IMR-90 (cell line): ENCODE results near the gene C2orf92. TPM values are rescaled to one million over a fixed set of nuclear protein-coding genes. Genes with fewer than 3 reads are reported as not detected.

Experiments
- ATAC-seq: fragments of 200-7000 bp; cut with Tn5 transposase; 2 replicates; pipeline ENCODE4 v1.9.1; 2020; ENCODE audit warnings: low read depth, mild to moderate bottlenecking, moderate library complexity
- BruUV-seq: library from RNA; stranded (reverse); fragments of 400-500 nt; replicated peaks from 2 replicates; lab custom pipeline; 2021; lab: Mats Ljungman, UMichigan
- CTCF ChIA-PET: fragments of 300-600 bp; formaldehyde crosslinking; extraction: SDS; loops from one replicate; lab custom pipeline; 2021; ENCODE audit warnings: antibody characterized with exemption; lab: Yijun Ruan, JAX
- POLR2A ChIA-PET: fragments of 300-600 bp; sonication (Branson Sonifier 250); formaldehyde crosslinking; loops from one replicate; lab custom pipeline; 2022; ENCODE audit warnings: antibody characterized with exemption; ENCODE audit not compliant: unreplicated experiment; lab: Charles Lee
- DNase-seq: peaks from one replicate; pipeline ENCODE4 v3.0.0; 2013
- H2AFZ ChIP-seq: replicated peaks from 2 replicates; pipeline ENCODE3; 2013; ENCODE audit warnings: low read length, mild to moderate bottlenecking; ENCODE audit not compliant: poor library complexity
- H2AK5ac ChIP-seq: 2 replicates; pipeline ENCODE4 v1.6.1; 2013; ENCODE audit warnings: low read depth, low read length, inconsistent platforms
- H2AK9ac ChIP-seq: replicated peaks from 2 replicates; pipeline ENCODE3; 2013; ENCODE audit warnings: mild to moderate bottlenecking, low read depth, low read length, moderate library complexity; ENCODE audit not compliant: poor library complexity
- H2BK120ac ChIP-seq: 2 replicates; pipeline ENCODE4 v1.6.1; 2013; ENCODE audit warnings: low read depth, low read length, inconsistent platforms
- H2BK15ac ChIP-seq: 3 replicates; pipeline ENCODE4 v1.6.1; 2013; ENCODE audit warnings: low read depth, low read length, inconsistent platforms
- H2BK20ac ChIP-seq: 2 replicates; pipeline ENCODE4 v1.6.1; 2013; ENCODE audit warnings: low read depth, mild to moderate bottlenecking, inconsistent platforms, low read length, moderate library complexity
- H2BK5ac ChIP-seq: 2 replicates; pipeline ENCODE4 v1.6.1; 2013; ENCODE audit warnings: mild to moderate bottlenecking, low read depth, low read length, inconsistent platforms; ENCODE audit not compliant: poor library complexity, severe bottlenecking
- H3K14ac ChIP-seq: replicated peaks from 2 replicates; pipeline ENCODE4 v1.6.1; 2013; ENCODE audit warnings: low read depth, low read length, inconsistent platforms
- H3K18ac ChIP-seq: 2 replicates; pipeline ENCODE4 v1.6.1; 2013; ENCODE audit warnings: low read depth, low read length, control low read depth
- H3K23ac ChIP-seq: 2 replicates; pipeline ENCODE4 v1.6.1; 2013; ENCODE audit warnings: low read depth, low read length, inconsistent platforms
- H3K27ac ChIP-seq: 2 replicates; pipeline ENCODE4 v1.5.1; 2013; ENCODE audit warnings: mild to moderate bottlenecking, control low read depth, low read length; ENCODE audit not compliant: insufficient read depth
- H3K27me3 ChIP-seq: 2 replicates; pipeline ENCODE4 v1.6.1; 2013; ENCODE audit warnings: low read length; ENCODE audit not compliant: control insufficient read depth, insufficient read depth
- H3K36me3 ChIP-seq: 2 replicates; pipeline ENCODE4 v1.6.1; 2013; ENCODE audit warnings: low read length, mixed read lengths; ENCODE audit not compliant: control insufficient read depth, insufficient read depth
- H3K4ac ChIP-seq: 2 replicates; pipeline ENCODE4 v1.6.1; 2013; ENCODE audit warnings: low read depth, low read length, inconsistent platforms
- H3K4me1 ChIP-seq: 2 replicates; pipeline ENCODE4 v1.6.1; 2013; ENCODE audit warnings: low read length, mixed read lengths; ENCODE audit not compliant: control insufficient read depth, insufficient read depth
- H3K4me2 ChIP-seq: 2 replicates; pipeline ENCODE4 v1.6.1; 2013; ENCODE audit warnings: low read depth, mild to moderate bottlenecking, control low read depth, low read length, moderate library complexity
- H3K4me3 ChIP-seq: 2 replicates; pipeline ENCODE4 v1.5.1; 2013; ENCODE audit warnings: low read depth, mild to moderate bottlenecking, control low read depth, low read length, moderate library complexity; ENCODE audit not compliant: insufficient read depth
- H3K56ac ChIP-seq: 2 replicates; pipeline ENCODE4 v1.6.1; 2013; ENCODE audit warnings: low read length, inconsistent platforms; ENCODE audit not compliant: insufficient read depth; ENCODE audit errors: extremely low read depth
- H3K79me1 ChIP-seq, 2 experiments: 2 replicates each; pipeline ENCODE4 v1.6.1; 2013; ENCODE audit warnings: low read length in 2 of 2, inconsistent platforms in 1 of 2, low read depth in 1 of 2
- H3K9ac ChIP-seq: 2 replicates; pipeline ENCODE4 v1.6.1; 2013; ENCODE audit warnings: low read depth, low read length, control low read depth
- H3K9me1 ChIP-seq: 2 replicates; pipeline ENCODE4 v1.6.1; 2013; ENCODE audit warnings: low read length, inconsistent platforms; ENCODE audit not compliant: insufficient read depth
- H3K9me3 ChIP-seq: 2 replicates; pipeline ENCODE4 v1.6.1; 2013; ENCODE audit warnings: low read length; ENCODE audit not compliant: control insufficient read depth, insufficient read depth
- H4K20me1 ChIP-seq: 2 replicates; pipeline ENCODE4 v1.6.1; 2013; ENCODE audit warnings: low read length, inconsistent platforms; ENCODE audit not compliant: insufficient read depth
- H4K5ac ChIP-seq: 2 replicates; pipeline ENCODE4 v1.6.1; 2013; ENCODE audit warnings: mild to moderate bottlenecking, low read depth, low read length, control low read depth
- H4K8ac ChIP-seq, 2 experiments: 2 replicates each; pipeline ENCODE4 v1.6.1; 2013; ENCODE audit warnings: low read depth in 2 of 2, low read length in 2 of 2, control low read depth in 1 of 2, inconsistent platforms in 1 of 2
- H4K91ac ChIP-seq: 2 replicates; pipeline ENCODE4 v1.6.1; 2013; ENCODE audit warnings: low read depth, low read length, inconsistent platforms; ENCODE audit not compliant: insufficient read depth
- BHLHE40 ChIP-seq: fragments of 150-350 bp; IDR thresholded peaks from 2 replicates; pipeline ENCODE4 v1.6.1; 2016; ENCODE audit warnings: mild to moderate bottlenecking, low read depth, low read length
- CHD1 ChIP-seq: IDR thresholded peaks from 2 replicates; pipeline ENCODE4 v1.6.1; 2012; ENCODE audit warnings: low read depth, low read length, improper control_type of control experiment
- FOS ChIP-seq: fragments of 150-350 bp; IDR thresholded peaks from 2 replicates; pipeline ENCODE4 v1.6.1; 2016; ENCODE audit warnings: low read depth, low read length
- MAFK ChIP-seq: IDR thresholded peaks from 2 replicates; pipeline ENCODE4 v1.6.1; 2012; ENCODE audit warnings: low read depth, low read length, improper control_type of control experiment
- MAZ ChIP-seq: IDR thresholded peaks from 2 replicates; pipeline ENCODE4 v1.6.1; 2012; ENCODE audit warnings: low read depth, mild to moderate bottlenecking, low read length, improper control_type of control experiment, moderate library complexity, borderline replicate concordance
- MXI1 ChIP-seq: IDR thresholded peaks from 2 replicates; pipeline ENCODE4 v1.6.1; 2012; ENCODE audit warnings: low read depth, mild to moderate bottlenecking, low read length, moderate library complexity, borderline replicate concordance
- RAD21 ChIP-seq: IDR thresholded peaks from 2 replicates; pipeline ENCODE4 v1.6.1; 2012; ENCODE audit warnings: low read length, improper control_type of control experiment
- RCOR1 ChIP-seq: IDR thresholded peaks from 2 replicates; pipeline ENCODE4 v1.6.1; 2012; ENCODE audit warnings: mild to moderate bottlenecking, low read length, improper control_type of control experiment; ENCODE audit not compliant: insufficient replicate concordance
- RFX5 ChIP-seq: IDR thresholded peaks from 2 replicates; pipeline ENCODE4 v1.8.0; 2012; ENCODE audit warnings: low read depth, mild to moderate bottlenecking, low read length, moderate library complexity
- SMC3 ChIP-seq: fragments of 150-350 bp; IDR thresholded peaks from 2 replicates; pipeline ENCODE4 v1.6.1; 2016; ENCODE audit warnings: low read depth, mild to moderate bottlenecking, antibody characterized with exemption, low read length, moderate library complexity
- WGBS, 2 experiments: methylation state at CpG; one replicate each; pipeline versions ENCODE4 v1.1.5 to v1.1.7; 2013; ENCODE audit warnings: missing lambda C conversion rate in 2 of 2; ENCODE audit not compliant: insufficient read length in 1 of 2; ENCODE audit errors: extremely low coverage in 2 of 2; 5-methylcytosine and 5-hydroxymethylcytosine counted together
- dilution Hi-C: fragments of 300-500 bp; cut with HindIII; formaldehyde crosslinking; loops from one replicate; pipeline ENCODE4 v1.14.3; 2018; ENCODE audit warnings: low sequenced_read_pairs; ENCODE audit not compliant: unreplicated experiment
- in situ Hi-C: fragments of 300-500 bp; cut with MboI; formaldehyde crosslinking; loops from 3 replicates; pipeline ENCODE4 v1.14.3; 2019; ENCODE audit warnings: low sequenced_read_pairs, inconsistent platforms, mixed read lengths
- intact Hi-C: fragments of 100-400 bp; cut with micrococcal nuclease; formaldehyde crosslinking; loops from 2 replicates; pipeline ENCODE4 v1.10.0; 2022
- polyA plus RNA-seq, 3 experiments: library from polyadenylated mRNA; depleted of rRNA; stranded (reverse); fragments of >200 nt; gene quantifications; 2 replicates each; pipeline ENCODE4 v1.2.3, GENCODE V29; 2012; ENCODE audit warnings: low replicate concordance in 1 of 3
- total RNA-seq: library from RNA; depleted of rRNA; stranded (reverse); fragments of >200 nt; gene quantifications from 2 replicates; pipeline ENCODE4 v1.2.3, GENCODE V29; 2012
- TF ChIP-seq, protein P1 (sequence below): fragments of 150-350 bp; IDR thresholded peaks from 2 replicates; pipeline ENCODE4 v1.6.1; 2017; ENCODE audit warnings: mild to moderate bottlenecking, antibody characterized with exemption, low read length, low read depth
- TF ChIP-seq, protein P2 (sequence below): fragments of 150-350 bp; IDR thresholded peaks from 2 replicates; pipeline ENCODE4 v1.6.1; 2016; ENCODE audit warnings: low read depth, mild to moderate bottlenecking, low read length, moderate library complexity, borderline replicate concordance
- TF ChIP-seq, protein P3 (sequence below): conservative IDR thresholded peaks from 2 replicates; pipeline ENCODE4 v1.5.1; 2012; ENCODE audit warnings: mild to moderate bottlenecking, low read depth, low read length, improper control_type of control experiment

Gene C2orf92
- total and polyA plus RNA-seq, 2 of the 4 experiments (the other 2 are of a cell fraction) = 0.90 to 2.5 TPM

DNA sequence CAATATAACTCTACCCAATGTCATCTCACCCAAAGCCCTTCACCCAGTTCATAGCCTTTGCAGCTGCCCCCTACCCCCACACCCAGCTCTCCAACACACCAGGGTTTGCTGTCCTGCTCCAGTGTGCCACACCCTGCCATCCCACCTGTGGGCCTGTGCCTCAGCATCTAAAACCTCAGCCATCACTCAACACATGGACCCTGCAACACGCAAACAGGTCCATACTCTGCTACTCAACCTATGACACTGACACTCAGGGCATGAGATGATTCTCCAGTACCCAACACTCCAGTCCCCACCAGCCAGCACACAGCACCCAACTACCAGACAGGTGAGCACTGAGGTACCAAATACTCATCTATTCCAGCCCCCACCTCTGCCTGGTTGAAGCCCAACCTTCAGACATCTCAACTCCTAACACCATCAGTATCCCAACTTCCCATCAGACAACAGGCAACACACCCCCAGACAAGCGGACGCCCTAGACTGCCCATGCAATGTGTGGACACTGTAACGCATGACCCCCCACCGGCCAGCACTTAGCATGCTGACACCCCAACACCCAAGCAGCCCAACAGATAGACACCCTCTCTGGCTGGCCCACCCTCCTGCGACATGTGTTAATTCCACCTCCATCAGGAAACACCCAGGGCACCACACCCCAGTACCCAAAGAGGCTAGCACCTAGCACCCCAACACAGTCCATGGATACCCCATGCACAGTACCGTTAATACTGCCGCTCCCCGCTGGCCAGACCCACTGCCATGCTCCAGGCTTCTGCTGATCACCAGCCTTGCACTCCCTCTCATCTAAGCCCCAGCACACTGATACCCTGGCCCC, 68.9 kb downstream of the C2orf92 start:
- H3K79me1 ChIP-seq = no peaks in the 10 kb centered on the region
- H3K4me2 ChIP-seq = no peak overlapping the region
- H3K4ac ChIP-seq = no peak overlapping the region
- H3K4me1 ChIP-seq = no peaks in the 10 kb centered on the region
- no peak overlapping the region for H2AK5ac ChIP-seq
- H3K23ac ChIP-seq = no peak overlapping the region
- H3K9me3 ChIP-seq = no peaks in the 10 kb centered on the region
- no peak overlapping the region for H2BK5ac ChIP-seq
- CTCF ChIA-PET = no interaction called here
- H3K56ac ChIP-seq = no peak overlapping the region
- dilution Hi-C loops (no loop called here), intact Hi-C loops (no loop called here), in situ Hi-C loops (no loop called here)
- no peak overlapping the region for H3K9ac ChIP-seq
- no peaks in the 10 kb centered on the region for H3K9me1 ChIP-seq
- no peak overlapping the region for H2AFZ ChIP-seq
- no peaks in the 10 kb centered on the region for H4K20me1 ChIP-seq
- no TSS peak for BruUV-seq
- no peak overlapping the region for H3K4me3 ChIP-seq
- POLR2A ChIA-PET = no interaction called here
- H3K18ac ChIP-seq = no peak overlapping the region
- TF ChIP-seq MAFK = no peak
- no peak for TF ChIP-seq MAZ
- no peak for TF ChIP-seq RAD21
- no peak for TF ChIP-seq FOS
- no peak for TF ChIP-seq BHLHE40
- TF ChIP-seq RCOR1 = no peak
- TF ChIP-seq, protein P1, sequence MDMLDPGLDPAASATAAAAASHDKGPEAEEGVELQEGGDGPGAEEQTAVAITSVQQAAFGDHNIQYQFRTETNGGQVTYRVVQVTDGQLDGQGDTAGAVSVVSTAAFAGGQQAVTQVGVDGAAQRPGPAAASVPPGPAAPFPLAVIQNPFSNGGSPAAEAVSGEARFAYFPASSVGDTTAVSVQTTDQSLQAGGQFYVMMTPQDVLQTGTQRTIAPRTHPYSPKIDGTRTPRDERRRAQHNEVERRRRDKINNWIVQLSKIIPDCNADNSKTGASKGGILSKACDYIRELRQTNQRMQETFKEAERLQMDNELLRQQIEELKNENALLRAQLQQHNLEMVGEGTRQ = no peak
- TF ChIP-seq, protein P2, sequence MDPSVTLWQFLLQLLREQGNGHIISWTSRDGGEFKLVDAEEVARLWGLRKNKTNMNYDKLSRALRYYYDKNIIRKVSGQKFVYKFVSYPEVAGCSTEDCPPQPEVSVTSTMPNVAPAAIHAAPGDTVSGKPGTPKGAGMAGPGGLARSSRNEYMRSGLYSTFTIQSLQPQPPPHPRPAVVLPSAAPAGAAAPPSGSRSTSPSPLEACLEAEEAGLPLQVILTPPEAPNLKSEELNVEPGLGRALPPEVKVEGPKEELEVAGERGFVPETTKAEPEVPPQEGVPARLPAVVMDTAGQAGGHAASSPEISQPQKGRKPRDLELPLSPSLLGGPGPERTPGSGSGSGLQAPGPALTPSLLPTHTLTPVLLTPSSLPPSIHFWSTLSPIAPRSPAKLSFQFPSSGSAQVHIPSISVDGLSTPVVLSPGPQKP = no peak
- no peak for TF ChIP-seq MXI1
- TF ChIP-seq, protein P3, sequence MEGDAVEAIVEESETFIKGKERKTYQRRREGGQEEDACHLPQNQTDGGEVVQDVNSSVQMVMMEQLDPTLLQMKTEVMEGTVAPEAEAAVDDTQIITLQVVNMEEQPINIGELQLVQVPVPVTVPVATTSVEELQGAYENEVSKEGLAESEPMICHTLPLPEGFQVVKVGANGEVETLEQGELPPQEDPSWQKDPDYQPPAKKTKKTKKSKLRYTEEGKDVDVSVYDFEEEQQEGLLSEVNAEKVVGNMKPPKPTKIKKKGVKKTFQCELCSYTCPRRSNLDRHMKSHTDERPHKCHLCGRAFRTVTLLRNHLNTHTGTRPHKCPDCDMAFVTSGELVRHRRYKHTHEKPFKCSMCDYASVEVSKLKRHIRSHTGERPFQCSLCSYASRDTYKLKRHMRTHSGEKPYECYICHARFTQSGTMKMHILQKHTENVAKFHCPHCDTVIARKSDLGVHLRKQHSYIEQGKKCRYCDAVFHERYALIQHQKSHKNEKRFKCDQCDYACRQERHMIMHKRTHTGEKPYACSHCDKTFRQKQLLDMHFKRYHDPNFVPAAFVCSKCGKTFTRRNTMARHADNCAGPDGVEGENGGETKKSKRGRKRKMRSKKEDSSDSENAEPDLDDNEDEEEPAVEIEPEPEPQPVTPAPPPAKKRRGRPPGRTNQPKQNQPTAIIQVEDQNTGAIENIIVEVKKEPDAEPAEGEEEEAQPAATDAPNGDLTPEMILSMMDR = no peak
- TF ChIP-seq CHD1 = no peak
- no peak for TF ChIP-seq RFX5
- no peak for TF ChIP-seq SMC3
- H2BK15ac ChIP-seq = no peak overlapping the region
- no peak overlapping the region for H2BK20ac ChIP-seq
- ATAC-seq (no peak), DNase-seq (no peak)
- no peaks in the 10 kb centered on the region; the same call in 1 of the 2 replicates for H3K27me3 ChIP-seq
- no peak overlapping the region for H4K5ac ChIP-seq
- no peak overlapping the region for H3K14ac ChIP-seq
- H2AK9ac ChIP-seq = no peak overlapping the region
- 93% methylated on average over 3 of the region's 9 CpGs; no CpG with 5 or more reads in 1 of the 2 experiments for WGBS, 2 experiments
- H2BK120ac ChIP-seq = no peak overlapping the region
- no peaks in the 10 kb centered on the region for H3K36me3 ChIP-seq
- no peak overlapping the region for H4K91ac ChIP-seq
- H3K27ac ChIP-seq = no peak overlapping the region
- no peak overlapping the region for H4K8ac ChIP-seq
